Ovary (tissue), 9 donors: ENCODE results near the gene FAM184A. TPM values are rescaled to one million over a fixed set of nuclear protein-coding genes. Genes with fewer than 3 reads are reported as not detected.
A peak's percentile ranks its signal among the peaks of the same experiment; 100 is the strongest.

Experiments
- DNase-seq, 5 donors: peaks; one replicate each; pipeline ENCODE4 v3.0.0-alpha.2; 2019 to 2020
- H3K27ac ChIP-seq, 2 donors: fragments of 200-600 bp; one replicate each; pipeline versions ENCODE4 v1.5.1 to v1.8.0; 2019 to 2022
- H3K27me3 ChIP-seq: fragments of 200-600 bp; one replicate; pipeline ENCODE4 v1.8.0; 2022
- H3K36me3 ChIP-seq: fragments of 200-600 bp; sonication (generic); one replicate; pipeline ENCODE4 v1.5.1; 2019
- H3K4me1 ChIP-seq: one replicate; pipeline ENCODE4 v1.8.1; 2013; ENCODE audit warnings: mild to moderate bottlenecking, moderate library complexity; ENCODE audit not compliant: insufficient read depth
- H3K4me3 ChIP-seq: fragments of 200-600 bp; sonication (generic); one replicate; pipeline ENCODE4 v1.5.1; 2017
- H3K9me3 ChIP-seq, 2 donors: fragments of 200-600 bp in 1 of 2; sonication (generic) in 1 of 2; one replicate each; pipeline versions ENCODE4 v1.5.1 to v1.8.1; 2013 to 2019; ENCODE audit warnings: mild to moderate bottlenecking in 1 of 2, moderate library complexity in 1 of 2
- CTCF ChIP-seq, 3 donors: fragments of 450-650 bp in 2 of 3; fragments of 200-600 bp in 1 of 3; IDR thresholded peaks; one replicate each; pipeline versions ENCODE4 v1.5.1 to v1.8.0; 2016 to 2022; ENCODE audit warnings: antibody characterized with exemption in 3 of 3, mild to moderate bottlenecking in 1 of 3
- EP300 ChIP-seq: sonication (generic); formaldehyde crosslinking; IDR thresholded peaks from one replicate; pipeline ENCODE4 v1.6.1; 2017; ENCODE audit warnings: antibody characterized with exemption
- POLR2A ChIP-seq: fragments of 450-650 bp; IDR thresholded peaks from one replicate; pipeline ENCODE4 v1.6.1; 2017; ENCODE audit warnings: antibody characterized with exemption, mild to moderate bottlenecking, moderate library complexity
- WGBS, 3 donors: extraction: QIAGEN DNeasy Blood & Tissue Kit in 1 of 3; methylation state at CpG; one replicate each; pipeline versions ENCODE4 v1.1.5 to v1.1.7; 2013 to 2017; 5-methylcytosine and 5-hydroxymethylcytosine counted together
- intact Hi-C, 4 donors: fragments of 100-400 bp; cut with DNase I; formaldehyde crosslinking; loops; one replicate each; pipeline versions ENCODE4 v1.11.0 to v1.15.1; 2022 to 2023
- polyA plus RNA-seq, 2 donors: library from polyadenylated mRNA; stranded (reverse); fragments of 200-250 nt in 1 of 2; fragments of 350-450 nt in 1 of 2; fragmentation: Illumina TruSeq in 1 of 2; extraction: RNeasy Lipid Tissue Mini Kit (QIAGEN cat#74804) in 1 of 2; gene quantifications; one replicate each; pipeline ENCODE4 v1.2.3, GENCODE V29; 2013 to 2014
- total RNA-seq, 7 donors: library from RNA; depleted of rRNA in 2 of 7; stranded (reverse); fragments of >200 nt in 2 of 7; fragmentation: NEBNext Ultra II Directional in 3 of 7; extraction: Animal tissue kit (Norgen Biotek cat#: 25700) in 3 of 7; gene quantifications; one replicate each; pipeline versions ENCODE4 v1.1.0 to v1.2.4, GENCODE V29; 2016 to 2023
- donor health status: DM: no; HTN: no; CAD: no; lungs with moderate emphysema.
- donor health status: DM: no; HTN: no; CAD: no.
- donor health status: Bipolar disorder and iron deficiency.
- donor health status: DM: yes; HTN: yes; CAD: no.
- donor health status: DM: no; HTN: no; CAD: no.
- donor health status: DM: yes; HTN: yes; CAD: no.

FAM184A gene
- total and polyA plus RNA-seq, 9 donors = 2.8 to 10.8 (median 6.5) TPM

- no peak overlapping the region for H3K27ac ChIP-seq
- WGBS, 3 donors = 91 to 95% (median 92%) methylated on average over 2 of the region's 2 CpGs
- H3K36me3 ChIP-seq = no peaks in the 10 kb centered on the region
- no peak for DNase-seq
- no peaks in the 10 kb centered on the region for H3K27me3 ChIP-seq
- H3K4me3 ChIP-seq = no peak overlapping the region
- TF ChIP-seq EP300 (no peak), CTCF (IDR thresholded peaks at IDR 0.05) (no peak), POLR2A (no peak)
- intact Hi-C loops = no loop called here
- no peaks in the 10 kb centered on the region for H3K4me1 ChIP-seq
- no peaks in the 10 kb centered on the region for H3K9me3 ChIP-seq
These were observed 94.1 kb downstream of the FAM184A start for GRCh38 chr6:118984342-118984741.

- Histone ChIP-seq H3K4me1 (no peaks in the 10 kb centered on the region), H3K9me3 (no peaks in the 10 kb centered on the region)
These were observed 95.9 kb downstream of the FAM184A start for GRCh38 chr6:118982575-118982911.

DNA sequence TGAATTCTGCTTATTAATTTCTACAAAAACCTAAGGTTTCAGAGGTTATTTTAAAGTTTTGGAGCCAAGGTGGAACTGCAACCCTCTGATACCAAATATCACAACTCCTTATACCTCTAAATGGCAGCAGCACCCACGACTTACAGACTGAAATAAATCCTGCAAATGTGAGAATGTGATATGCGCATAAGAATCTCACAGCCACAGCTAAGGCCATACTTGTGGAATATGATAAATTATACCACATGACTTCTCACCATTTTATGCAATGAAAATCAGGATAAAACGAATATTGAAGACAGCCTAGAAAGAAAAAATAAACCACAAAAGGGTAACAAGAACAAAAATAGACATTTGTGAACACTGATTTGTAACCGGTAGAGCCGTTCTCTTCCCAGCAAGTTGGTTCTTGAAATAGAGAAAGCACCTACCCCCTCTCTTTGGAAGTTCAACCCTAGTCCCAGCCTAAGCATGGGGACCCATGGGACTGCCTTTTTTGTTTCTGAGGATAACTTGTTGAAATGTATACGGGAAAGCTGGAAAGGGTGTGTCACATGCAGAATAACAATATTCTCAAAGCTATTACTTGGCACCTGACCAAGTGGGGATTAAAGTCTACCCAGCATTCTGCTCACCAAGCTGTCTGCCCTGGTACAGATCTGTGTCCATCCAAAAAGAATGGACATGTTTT, 96.4 kb downstream of the FAM184A start:
- Histone ChIP-seq H3K27me3 (no peaks in the 10 kb centered on the region), H3K27ac (no peak overlapping the region), H3K9me3 (no peaks in the 10 kb centered on the region), H3K4me3 (no peak overlapping the region), H3K36me3 (no peaks in the 10 kb centered on the region), H3K4me1 (no peaks in the 10 kb centered on the region)
- intact Hi-C loops = no loop called here
- TF ChIP-seq EP300 (no peak), CTCF (IDR thresholded peaks at IDR 0.05) (no peak), POLR2A (no peak)
- no peak for DNase-seq
- WGBS, 3 donors = 84 to 89% (median 86%) methylated on average over 6 of the region's 6 CpGs

More at GRCh38 chr6:118982575-118982911, 95.9 kb downstream of the FAM184A start:
- DNase-seq = no peak
- no peaks in the 10 kb centered on the region for H3K36me3 ChIP-seq
- H3K4me3 ChIP-seq = no peak overlapping the region
- no peaks in the 10 kb centered on the region for H3K27me3 ChIP-seq
- WGBS, 3 donors = 92 to 95% (median 93%) methylated on average over 3 of the region's 3 CpGs
- TF ChIP-seq POLR2A (no peak), EP300 (no peak), CTCF (IDR thresholded peaks at IDR 0.05) (no peak)
- intact Hi-C loops = no loop called here
- no peak overlapping the region for H3K27ac ChIP-seq

- DNase-seq = peak in 1 of 5 donors; percentile 22
- TF ChIP-seq EP300 = no peak
- Histone ChIP-seq H3K9me3 (no peaks in the 10 kb centered on the region), H3K27me3 (no peaks in the 10 kb centered on the region), H3K4me3 (no peak overlapping the region), H3K27ac (no peak overlapping the region), H3K36me3 (no peaks in the 10 kb centered on the region), H3K4me1 (no peaks in the 10 kb centered on the region)
- intact Hi-C loops = no loop called here
- WGBS, 3 donors = 88 to 93% (median 92%) methylated on average over 5 of the region's 5 CpGs
These were observed 98.4 kb downstream of the FAM184A start for GRCh38 chr6:118980063-118980462.

DNA sequence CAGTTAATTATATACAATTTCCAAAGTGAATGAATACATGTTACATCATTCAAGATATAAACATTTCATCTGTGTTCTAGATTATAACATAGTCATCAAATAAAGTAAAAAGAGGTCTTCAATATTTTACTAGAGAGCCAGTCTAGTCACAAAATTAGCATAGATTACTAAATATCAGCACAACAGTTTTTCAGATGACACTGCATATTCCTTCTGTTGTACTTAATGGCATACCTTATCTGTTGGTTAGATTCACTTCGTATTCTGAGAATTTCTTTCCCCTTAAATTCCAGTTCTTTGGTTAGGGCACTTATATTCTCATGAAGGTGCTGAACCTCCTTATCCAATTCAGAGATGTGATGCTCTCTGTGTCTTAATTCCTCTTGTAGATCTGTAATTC, 103.7 kb downstream of the FAM184A start:
- Histone ChIP-seq H3K4me1 (no peaks in the 10 kb centered on the region), H3K36me3 (no peaks in the 10 kb centered on the region), H3K9me3 (no peaks in the 10 kb centered on the region), H3K27me3 (no peaks in the 10 kb centered on the region), H3K27ac (no peak overlapping the region), H3K4me3 (no peak overlapping the region)
- no peak for TF ChIP-seq POLR2A
- TF ChIP-seq CTCF (IDR thresholded peaks at IDR 0.05) = no peak
- no peak for TF ChIP-seq EP300
- no peak for DNase-seq
- WGBS, 3 donors = 57 to 70% (median 63%) methylated on average over 1 of the region's 1 CpG
- intact Hi-C loops = no loop called here
